Upper lobe of right lung (tissue), 1 donor: Measurements from ENCODE around the gene PM20D2. TPM values are rescaled to one million over a fixed set of nuclear protein-coding genes. Genes with fewer than 3 reads are reported as not detected.

Experiments used
- ATAC-seq: fragments of 200-7000 bp; cut with Tn5 transposase; one replicate; pipeline ENCODE4 v1.9.1; 2020; ENCODE audit warnings: mild to moderate bottlenecking, moderate library complexity
- DNase-seq: peaks from one replicate; pipeline ENCODE4 v3.0.0-alpha.2; 2020
- H3K27ac ChIP-seq: fragments of 200-600 bp; one replicate; pipeline ENCODE4 v1.8.0; 2022
- H3K27me3 ChIP-seq: fragments of 200-600 bp; one replicate; pipeline ENCODE4 v1.8.0; 2022; ENCODE audit warnings: mild to moderate bottlenecking
- H3K36me3 ChIP-seq: fragments of 200-600 bp; one replicate; pipeline ENCODE4 v1.8.0; 2022
- H3K4me1 ChIP-seq: fragments of 200-600 bp; one replicate; pipeline ENCODE4 v1.8.0; 2022
- H3K4me3 ChIP-seq: fragments of 200-600 bp; one replicate; pipeline ENCODE4 v1.8.0; 2022; ENCODE audit warnings: mild to moderate bottlenecking
- H3K9me3 ChIP-seq: fragments of 200-600 bp; one replicate; pipeline ENCODE4 v1.8.0; 2022
- intact Hi-C: fragments of 100-400 bp; cut with DNase I; formaldehyde crosslinking; loops from one replicate; pipeline ENCODE4 v1.11.0; 2022
- total RNA-seq: library from RNA; stranded (reverse); fragmentation: NEBNext Ultra II Directional; extraction: Animal tissue kit (Norgen Biotek cat#: 25700); gene quantifications from one replicate; pipeline ENCODE4 v1.2.1, GENCODE V29; 2021
- TF ChIP-seq, protein P1 (sequence below): fragments of 200-600 bp; IDR thresholded peaks from one replicate; pipeline ENCODE4 v1.8.0; 2022; ENCODE audit warnings: antibody characterized with exemption
- donor health status: DM: no; HTN: yes; CAD: no; lungs with severe emphysema.

The PM20D2 gene
- total RNA-seq, 1 donor from 2014 or later: 7.1 TPM

DNA sequence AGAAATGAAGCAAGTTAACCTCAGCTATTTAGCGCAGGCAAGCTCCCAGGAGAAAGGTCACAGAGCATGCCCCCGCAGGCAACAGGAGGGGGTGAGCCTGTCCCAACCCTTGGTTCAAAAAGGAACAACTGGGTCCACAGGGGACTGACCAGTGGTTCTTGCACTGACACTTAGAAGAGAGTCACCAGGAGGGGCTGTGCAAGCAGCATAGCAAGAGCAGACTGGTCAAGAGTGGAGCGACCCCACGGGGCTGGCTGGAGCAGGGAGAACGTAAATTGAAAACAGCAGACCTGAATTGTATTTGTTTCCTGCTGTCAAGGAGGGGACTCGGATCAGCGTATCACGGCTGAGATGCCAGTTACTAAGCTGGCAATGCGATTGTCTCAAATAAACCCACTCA is 38.5 kb downstream of the PM20D2 start:
- Histone ChIP-seq H3K36me3 (no peaks in the 10 kb centered on the region), H3K4me1 (no peaks in the 10 kb centered on the region), H3K9me3 (no peaks in the 10 kb centered on the region), H3K27me3 (no peaks in the 10 kb centered on the region), H3K27ac (no peak overlapping the region), H3K4me3 (no peak overlapping the region)
- TF ChIP-seq, protein P1, sequence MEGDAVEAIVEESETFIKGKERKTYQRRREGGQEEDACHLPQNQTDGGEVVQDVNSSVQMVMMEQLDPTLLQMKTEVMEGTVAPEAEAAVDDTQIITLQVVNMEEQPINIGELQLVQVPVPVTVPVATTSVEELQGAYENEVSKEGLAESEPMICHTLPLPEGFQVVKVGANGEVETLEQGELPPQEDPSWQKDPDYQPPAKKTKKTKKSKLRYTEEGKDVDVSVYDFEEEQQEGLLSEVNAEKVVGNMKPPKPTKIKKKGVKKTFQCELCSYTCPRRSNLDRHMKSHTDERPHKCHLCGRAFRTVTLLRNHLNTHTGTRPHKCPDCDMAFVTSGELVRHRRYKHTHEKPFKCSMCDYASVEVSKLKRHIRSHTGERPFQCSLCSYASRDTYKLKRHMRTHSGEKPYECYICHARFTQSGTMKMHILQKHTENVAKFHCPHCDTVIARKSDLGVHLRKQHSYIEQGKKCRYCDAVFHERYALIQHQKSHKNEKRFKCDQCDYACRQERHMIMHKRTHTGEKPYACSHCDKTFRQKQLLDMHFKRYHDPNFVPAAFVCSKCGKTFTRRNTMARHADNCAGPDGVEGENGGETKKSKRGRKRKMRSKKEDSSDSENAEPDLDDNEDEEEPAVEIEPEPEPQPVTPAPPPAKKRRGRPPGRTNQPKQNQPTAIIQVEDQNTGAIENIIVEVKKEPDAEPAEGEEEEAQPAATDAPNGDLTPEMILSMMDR: no peak
- DNase-seq (no peak), ATAC-seq (no peak)
- intact Hi-C loops: no loop called here

DNA sequence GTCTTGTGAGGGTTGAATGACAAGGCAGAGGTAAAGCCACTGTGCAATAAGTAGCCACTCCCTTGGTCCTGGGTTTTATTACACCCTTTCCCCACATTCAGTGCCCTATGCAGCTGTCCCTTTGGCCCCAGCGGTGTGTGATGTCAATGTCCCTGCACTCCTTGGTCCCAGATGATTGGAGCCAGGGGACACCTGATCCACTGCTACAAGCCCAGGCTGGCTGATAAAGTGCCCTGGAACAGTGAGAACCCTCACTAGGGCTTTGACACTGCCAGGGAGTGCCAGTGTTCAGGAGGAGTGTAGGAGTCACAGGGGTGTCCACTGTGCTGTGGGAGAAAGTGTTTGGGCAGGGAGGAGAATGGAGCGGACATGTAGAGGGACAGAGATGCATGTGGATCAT is 40.9 kb downstream of the PM20D2 start:
- TF ChIP-seq, protein P1: no peak
- H3K4me1 ChIP-seq: no peaks in the 10 kb centered on the region
- DNase-seq: no peak
- H3K36me3 ChIP-seq: no peaks in the 10 kb centered on the region
- intact Hi-C loops: no loop called here
- H3K27me3 ChIP-seq: no peaks in the 10 kb centered on the region
- no peak overlapping the region for H3K4me3 ChIP-seq
- no peak overlapping the region for H3K27ac ChIP-seq
- ATAC-seq: no peak
- H3K9me3 ChIP-seq: no peaks in the 10 kb centered on the region

DNA sequence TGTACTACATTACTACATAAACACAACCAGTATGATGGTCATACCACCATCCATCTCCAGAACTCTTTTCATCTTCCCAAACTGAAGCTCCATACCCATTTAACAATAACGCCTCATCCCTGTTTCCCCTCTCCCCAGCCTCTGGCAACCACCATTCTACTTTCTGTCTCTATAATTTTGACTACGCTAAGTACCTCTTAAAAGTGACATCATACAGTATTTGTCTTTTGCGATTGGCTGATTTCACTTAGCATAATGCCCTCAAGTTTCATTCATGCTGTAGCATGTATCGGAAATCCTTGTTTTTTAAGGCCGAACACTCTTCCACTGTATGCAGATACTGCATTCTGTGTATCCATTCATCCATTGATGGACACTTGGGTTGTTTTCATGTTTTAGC is 41.6 kb downstream of the PM20D2 start:
- DNase-seq (no peak), ATAC-seq (no peak)
- Histone ChIP-seq H3K4me3 (no peak overlapping the region), H3K27ac (no peak overlapping the region), H3K36me3 (no peaks in the 10 kb centered on the region), H3K9me3 (no peaks in the 10 kb centered on the region), H3K4me1 (no peaks in the 10 kb centered on the region), H3K27me3 (no peaks in the 10 kb centered on the region)
- intact Hi-C loops: no loop called here
- TF ChIP-seq, protein P1: no peak

DNA sequence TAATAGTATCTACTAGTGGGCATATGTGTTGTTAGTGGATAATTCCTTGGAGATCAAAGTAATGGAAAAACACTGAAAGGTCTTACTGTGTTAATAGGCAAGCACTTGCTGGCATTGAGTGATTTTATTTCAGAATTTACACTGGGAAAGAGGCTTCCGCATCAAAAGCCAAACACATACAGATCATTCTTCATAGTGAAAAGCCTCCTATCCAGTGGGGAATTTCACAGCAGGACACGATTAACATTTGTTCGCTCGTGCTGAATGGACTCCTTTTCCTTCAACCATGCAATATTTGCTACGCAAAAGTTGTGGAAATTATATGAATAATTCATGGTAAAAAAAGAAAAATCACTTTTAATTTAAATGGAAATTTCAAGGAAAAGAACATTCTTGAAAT is 44.9 kb downstream of the PM20D2 start:
- Histone ChIP-seq H3K36me3 (no peaks in the 10 kb centered on the region), H3K27me3 (no peaks in the 10 kb centered on the region), H3K27ac (no peak overlapping the region), H3K9me3 (no peaks in the 10 kb centered on the region), H3K4me3 (no peak overlapping the region), H3K4me1 (no peaks in the 10 kb centered on the region)
- TF ChIP-seq, protein P1: no peak
- DNase-seq (no peak), ATAC-seq (no peak)
- intact Hi-C loops: no loop called here

DNA sequence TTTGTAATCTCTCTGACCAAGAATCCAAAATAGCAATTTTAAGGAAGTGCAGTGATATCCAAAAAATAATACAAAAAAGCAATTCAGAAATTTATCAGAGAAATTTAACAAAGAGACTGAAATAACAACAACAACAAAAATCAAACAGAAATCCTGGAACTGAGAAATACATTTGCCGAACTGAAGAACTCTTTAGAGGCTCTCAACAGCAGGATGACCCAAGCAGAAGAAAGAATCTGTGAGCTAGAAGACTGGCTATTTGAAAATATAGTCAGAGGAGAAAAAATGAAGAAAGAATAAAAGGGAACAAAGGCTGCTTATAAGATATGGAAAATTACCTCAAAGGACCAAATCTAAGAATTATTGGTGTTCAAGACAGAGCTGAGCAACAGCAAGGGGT is 48.7 kb downstream of the PM20D2 start:
- ATAC-seq: no peak
- Histone ChIP-seq H3K27me3 (no peaks in the 10 kb centered on the region), H3K4me3 (no peak overlapping the region), H3K9me3 (no peaks in the 10 kb centered on the region), H3K36me3 (no peaks in the 10 kb centered on the region), H3K27ac (no peak overlapping the region), H3K4me1 (no peaks in the 10 kb centered on the region)
- TF ChIP-seq, protein P1: no peak
- no peak for DNase-seq
- intact Hi-C loops: no loop called here

DNA sequence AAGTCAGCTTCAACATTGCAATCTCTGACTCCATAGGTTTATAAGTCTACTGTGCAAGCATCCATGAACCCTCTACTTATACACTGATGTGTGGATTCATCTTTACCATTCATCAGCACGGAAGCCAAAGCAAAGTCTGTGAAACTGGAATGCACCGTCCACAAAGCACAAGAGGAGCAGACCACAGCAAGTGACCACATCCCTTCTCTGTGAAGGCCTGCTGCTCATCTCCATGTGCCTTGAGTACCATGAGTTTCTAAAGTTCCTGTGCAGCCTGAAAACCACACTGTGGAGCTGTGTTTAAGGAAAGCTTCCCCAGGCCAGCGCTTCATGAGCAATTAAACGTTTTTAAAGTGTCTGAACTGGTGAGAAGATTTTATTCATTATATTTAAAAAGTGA is 51.3 kb downstream of the PM20D2 start:
- no peaks in the 10 kb centered on the region for H3K27me3 ChIP-seq
- no peaks in the 10 kb centered on the region for H3K9me3 ChIP-seq
- TF ChIP-seq, protein P1: no peak
- intact Hi-C loops: no loop called here
- H3K27ac ChIP-seq: no peak overlapping the region
- no peak overlapping the region for H3K4me3 ChIP-seq
- ATAC-seq (no peak), DNase-seq (no peak)
- no peaks in the 10 kb centered on the region for H3K4me1 ChIP-seq
- no peaks in the 10 kb centered on the region for H3K36me3 ChIP-seq
